ENCODE data around the gene SHBG. TPM values are rescaled to one million over a fixed set of nuclear protein-coding genes. Genes with fewer than 3 reads are reported as not detected.

SHBG gene
- total RNA-seq, 2 experiments from 2014 or later: not detected

DNA sequence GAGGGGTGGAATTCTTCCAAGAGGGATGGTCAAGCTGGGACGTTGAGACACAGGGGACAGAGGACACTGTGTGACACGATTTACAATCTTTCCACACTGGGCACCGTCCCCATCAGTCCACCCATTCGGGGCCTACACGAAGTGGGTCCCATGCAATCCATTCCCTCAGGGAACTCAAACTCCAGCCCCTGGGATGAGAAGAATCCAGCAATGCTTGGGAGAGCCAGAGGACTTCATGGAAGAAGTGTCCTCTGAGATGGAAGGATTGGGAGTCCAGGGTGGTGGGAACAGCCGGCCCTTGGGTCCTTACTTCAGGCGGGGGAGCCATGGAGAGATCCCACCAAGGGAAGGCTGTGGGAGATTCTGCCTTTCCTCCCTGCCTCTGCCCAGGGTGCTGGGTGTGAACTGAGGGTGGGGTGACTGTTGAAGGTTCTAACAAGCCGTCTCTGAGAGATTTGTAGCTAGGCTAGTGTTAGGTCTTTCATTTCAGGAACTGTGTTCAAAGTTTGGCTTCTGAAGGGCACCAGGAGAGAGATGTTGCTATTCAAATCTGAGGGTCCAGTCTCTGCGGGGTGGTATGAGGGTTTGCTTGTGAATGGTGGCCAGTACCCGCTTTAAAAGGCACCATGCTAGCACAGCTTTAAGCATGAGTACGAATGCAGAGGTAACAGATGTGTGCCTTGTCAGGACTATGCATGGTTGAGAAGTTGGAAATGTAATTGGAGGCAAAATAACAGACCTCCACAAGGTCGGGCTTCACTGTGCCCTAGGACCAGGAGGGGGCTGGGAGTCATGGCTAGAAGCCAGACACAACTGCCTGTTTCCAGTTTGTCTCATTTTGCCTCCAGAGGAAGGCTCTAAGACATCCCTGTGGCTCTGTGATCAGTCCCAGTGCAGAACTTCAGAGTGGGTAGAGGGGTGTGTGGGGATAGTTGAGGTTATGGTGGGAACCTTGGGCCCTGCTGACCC is 22.7 kb downstream of the SHBG start:
- intact Hi-C loops (cut with DNase I, micrococcal nuclease): loop anchor here in 1 of 2 experiments (5.0 kb wide), 1 partner anchor 35 kb away; the partner anchor contains the start of genes TP53 and WRAP53
- DNase-seq: no peak
- Histone ChIP-seq H3K36me3 (ENCODE audit: insufficient read depth, low read length) (no peaks in the 10 kb centered on the region), H3K4me3 (ENCODE audit: low read length) (no peak overlapping the region), H3K9me3 (ENCODE audit: control insufficient read depth in 1 of 2, insufficient read depth in 1 of 2, low read length in 2 of 2) (peaks cover 0 to 8% of the 10 kb centered on the region in 2 experiments), H3K27ac (ENCODE audit: low read depth in 1 of 2, low read length in 2 of 2) (no peak overlapping the region), H3K27me3 (ENCODE audit: control insufficient read depth in 1 of 2, insufficient read depth in 2 of 2, low read length in 2 of 2) (peaks cover 27 to 38% of the 10 kb centered on the region in 2 experiments), H3K4me1 (ENCODE audit: insufficient read depth, low read length) (peaks cover 23% of the 10 kb centered on the region)
- H3K27ac Mint-ChIP-seq: no peak overlapping the region
- no peak for TF ChIP-seq CTCF (IDR thresholded peaks at IDR 0.05)
- peak overlapping the region; percentile 46 for H3K4me3 Mint-ChIP-seq
- POLR2A ChIA-PET: interaction anchor here (2.1 to 3.4 kb wide), 3 partner anchors 25 to 37 kb away, joined by 18 to 78 read pairs (median 19); partner anchors contain the start of genes FXR2, SAT2, TP53 and WRAP53
- peaks cover 46% of the 10 kb centered on the region for H3K27me3 Mint-ChIP-seq
- no peaks in the 10 kb centered on the region for H3K9me3 Mint-ChIP-seq
- ATAC-seq (ENCODE audit: poor library complexity): no peak
- H3K36me3 Mint-ChIP-seq (ENCODE audit: low read depth): no peaks in the 10 kb centered on the region
- CTCF ChIA-PET: interaction anchor here (0.6 to 4.1 kb wide), 2 partner anchors 35 to 723 kb away, joined by 5 to 21 read pairs; partner anchors contain the start of genes TP53 and WRAP53
- H3K4me1 Mint-ChIP-seq (ENCODE audit: low read depth): peaks cover 22% of the 10 kb centered on the region

GRCh38 chr17:7654832-7655540 is 25.1 kb downstream of the SHBG start:
- Mint-ChIP-seq H3K36me3 (ENCODE audit: low read depth) (no peaks in the 10 kb centered on the region), H3K4me3 (no peak overlapping the region), H3K27ac (no peak overlapping the region), H3K4me1 (ENCODE audit: low read depth) (peaks cover 19% of the 10 kb centered on the region), H3K27me3 (peaks cover 35% of the 10 kb centered on the region), H3K9me3 (no peaks in the 10 kb centered on the region)
- TF ChIP-seq CTCF (IDR thresholded peaks at IDR 0.05): no peak
- intact Hi-C loops (cut with DNase I, micrococcal nuclease): loop anchor here in 1 of 2 experiments (5.0 kb wide), 1 partner anchor 32 kb away; the partner anchor contains the start of genes TP53 and WRAP53
- no peak for DNase-seq
- peaks cover 19% of the 10 kb centered on the region for H3K4me1 ChIP-seq (ENCODE audit: insufficient read depth, low read length)
- peaks cover 20 to 28% of the 10 kb centered on the region in 2 experiments for H3K27me3 ChIP-seq (ENCODE audit: control insufficient read depth in 1 of 2, insufficient read depth in 2 of 2, low read length in 2 of 2)
- no peak for ATAC-seq (ENCODE audit: poor library complexity)
- H3K27ac ChIP-seq (ENCODE audit: low read depth in 1 of 2, low read length in 2 of 2): no peak overlapping the region
- H3K4me3 ChIP-seq (ENCODE audit: low read length): no peak overlapping the region
- no peaks in the 10 kb centered on the region for H3K36me3 ChIP-seq (ENCODE audit: insufficient read depth, low read length)
- H3K9me3 ChIP-seq (ENCODE audit: control insufficient read depth in 1 of 2, insufficient read depth in 1 of 2, low read length in 2 of 2): peaks cover 0 to 8% of the 10 kb centered on the region in 2 experiments
- CTCF ChIA-PET: no interaction called here
- POLR2A ChIA-PET: interaction anchor here (1.2 kb wide), 1 partner anchor 27 kb away, joined by 3 read pairs; the partner anchor contains the start of gene SAT2

- Mint-ChIP-seq H3K27me3 (peaks cover 30% of the 10 kb centered on the region), H3K27ac (no peak overlapping the region), H3K9me3 (no peaks in the 10 kb centered on the region), H3K4me1 (ENCODE audit: low read depth) (peaks cover 14% of the 10 kb centered on the region), H3K4me3 (no peak overlapping the region), H3K36me3 (ENCODE audit: low read depth) (no peaks in the 10 kb centered on the region)
- CTCF ChIA-PET: no interaction called here
- POLR2A ChIA-PET: interaction anchor here (1.2 kb wide), 1 partner anchor 28 kb away, joined by 3 read pairs; the partner anchor contains the start of gene SAT2
- Histone ChIP-seq H3K9me3 (ENCODE audit: control insufficient read depth in 1 of 2, insufficient read depth in 1 of 2, low read length in 2 of 2) (peaks cover 0 to 4% of the 10 kb centered on the region in 2 experiments), H3K27me3 (ENCODE audit: control insufficient read depth in 1 of 2, insufficient read depth in 2 of 2, low read length in 2 of 2) (peaks cover 15 to 23% of the 10 kb centered on the region in 2 experiments), H3K4me3 (ENCODE audit: low read length) (no peak overlapping the region), H3K27ac (ENCODE audit: low read depth in 1 of 2, low read length in 2 of 2) (no peak overlapping the region), H3K4me1 (ENCODE audit: insufficient read depth, low read length) (peaks cover 14% of the 10 kb centered on the region), H3K36me3 (ENCODE audit: insufficient read depth, low read length) (no peaks in the 10 kb centered on the region)
- DNase-seq: no peak
- ATAC-seq (ENCODE audit: poor library complexity): no peak
- no peak for TF ChIP-seq CTCF (IDR thresholded peaks at IDR 0.05)
- intact Hi-C loops (cut with DNase I, micrococcal nuclease): no loop called here
Measured at GRCh38 chr17:7655541-7655840, 25.6 kb downstream of the SHBG start.
